ENCODE measurements around the gene GPR160.

Gene GPR160

DNA sequence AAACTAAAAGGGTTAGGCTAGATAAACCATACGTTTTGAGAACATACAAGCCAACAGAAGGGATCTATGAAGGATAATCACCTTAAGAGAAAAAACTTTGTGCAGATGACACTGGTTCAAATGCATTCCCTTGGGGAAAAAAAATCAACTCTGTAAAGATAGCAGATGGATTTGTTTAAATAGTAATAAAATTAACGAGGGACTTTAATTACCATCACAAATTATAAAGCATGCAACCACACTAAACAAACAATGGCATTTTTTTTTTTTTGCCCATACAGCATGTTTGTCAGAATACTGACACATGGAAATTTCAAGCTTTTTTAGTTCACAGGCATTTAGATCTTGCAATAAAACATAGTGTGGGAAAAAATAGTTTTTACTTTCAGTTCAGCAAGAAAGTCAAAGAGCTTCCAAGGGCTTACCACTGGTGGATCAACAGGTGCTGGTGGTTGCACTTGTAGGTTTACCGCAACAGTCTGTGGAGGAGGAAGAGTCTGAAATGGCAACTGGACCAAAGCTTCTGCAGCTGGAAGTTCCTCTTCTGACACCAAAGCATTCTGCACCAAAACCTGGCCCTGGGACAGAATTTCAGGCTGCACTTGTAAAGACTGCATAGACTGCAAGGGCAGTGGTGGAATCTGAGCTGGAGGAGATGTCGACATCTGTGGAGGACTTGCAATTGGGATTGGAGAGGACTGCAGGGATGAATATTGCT, 90.6 kb downstream of the GPR160 start:
- DNase-seq, result peak; percentile 10

GRCh38 chr3:170128977-170129431, 91.2 kb downstream of the GPR160 start:
- DNase-seq, result no peak

DNA sequence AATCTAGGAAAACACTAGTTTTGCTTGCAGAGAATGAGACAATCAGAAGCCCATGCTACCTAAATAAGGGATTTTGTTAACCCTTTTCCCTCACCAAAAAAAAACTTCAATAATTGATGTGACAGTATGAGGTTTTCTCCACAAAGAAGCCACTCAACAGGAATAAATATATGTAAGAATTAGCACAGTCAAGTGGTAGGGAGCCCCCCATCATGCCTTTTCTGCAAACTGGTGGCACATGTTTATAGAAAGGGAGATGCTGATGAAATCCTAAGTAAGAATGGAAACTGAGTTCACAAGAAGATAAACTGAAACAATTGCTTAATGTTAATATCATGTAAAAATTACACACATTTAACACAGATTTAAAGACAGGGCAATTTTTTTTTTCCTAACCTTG, 92.7 kb downstream of the GPR160 start:
- DNase-seq, result no peak

DNA sequence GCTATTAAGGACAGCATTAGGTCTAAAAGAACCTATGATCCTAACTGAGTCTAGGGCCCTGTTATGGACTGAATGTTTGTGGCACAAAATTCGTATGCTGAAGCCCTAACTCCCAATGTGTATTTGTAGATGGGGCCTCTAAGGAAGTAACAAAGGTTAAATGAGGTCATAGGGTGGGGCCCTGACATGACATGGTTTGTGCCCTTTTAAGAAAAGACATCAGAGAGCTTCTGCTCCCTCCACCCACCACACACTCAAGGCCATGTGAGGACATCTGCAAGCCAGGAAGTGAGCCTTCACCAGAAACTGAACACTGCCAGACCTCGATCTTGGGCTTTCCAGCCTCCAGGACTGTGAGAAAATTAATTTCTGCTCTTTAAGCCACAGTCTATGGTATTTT, 94.5 kb downstream of the GPR160 start:
- peak; percentile 5 for DNase-seq

Data from CD4-positive, alpha-beta T cell treated with Interferon gamma for 1 hour (primary cell).